Body of pancreas (tissue), 4 donors: ENCODE measurements around the gene PLA2G2E.
"Not testable (repeated sequence)": the region's sequence is repeated elsewhere in the genome, so short reads cannot be mapped to it uniquely, and the experiment has no call there.

Source experiments
- CTCF ChIP-seq, 7 experiments: fragments of 450-650 bp in 4 of 7; fragments of 200-600 bp in 3 of 7; sonication (generic) in 3 of 7; IDR thresholded peaks; one replicate each; pipeline ENCODE4 v1.5.1; 2016 to 2019; ENCODE audit warnings: antibody characterized with exemption in 7 of 7
- POLR2A ChIP-seq, 3 donors: fragments of 450-650 bp; IDR thresholded peaks; one replicate each; pipeline ENCODE4 v1.6.1; 2016; ENCODE audit warnings: antibody characterized with exemption in 3 of 3, mild to moderate bottlenecking in 2 of 3

- TF ChIP-seq CTCF, POLR2A (IDR thresholded peaks at IDR 0.05): not testable (repeated sequence)
These were observed 42.6 kb downstream of the PLA2G2E start for GRCh38 chr1:19880841-19881240.
